ENCODE data around the gene MTG2.

The MTG2 gene

GRCh38 chr20:62149532-62150309 is 33.1 kb upstream of the MTG2 start:
- H3K4me3 ChIP-seq (ENCODE audit: low read length), result no peak overlapping the region
- peaks cover 90% of the 10 kb centered on the region for H3K79me2 ChIP-seq (ENCODE audit: low read length)
- TF ChIP-seq CTCF (IDR thresholded peaks at IDR 0.05; ENCODE audit: low read depth, low read length), result no peak
- no peak for TF ChIP-seq EZH2phosphoT487 (IDR thresholded peaks at IDR 0.05; ENCODE audit: low read depth)

GRCh38 chr20:62150310-62150575 is 32.6 kb upstream of the MTG2 start:
- Histone ChIP-seq H3K9ac (ENCODE audit: low read length) (no peak overlapping the region), H4K20me1 (ENCODE audit: insufficient read depth, low read length) (peaks cover 50% of the 10 kb centered on the region), H3K27ac (ENCODE audit: low read length) (no peak overlapping the region), H3K4me2 (ENCODE audit: low read length) (no peak overlapping the region), H3K9me3 (ENCODE audit: insufficient read depth, low read length) (no peaks in the 10 kb centered on the region), H2AFZ (ENCODE audit: low read depth, low read length) (no peak overlapping the region), H3K36me3 (replicated peaks; ENCODE audit: low read depth, low read length) (peaks cover 33% of the 10 kb centered on the region), H3K4me3 (ENCODE audit: low read length) (no peak overlapping the region), H3K4me1 (ENCODE audit: low read length) (no peaks in the 10 kb centered on the region), H3K27me3 (ENCODE audit: low read depth, low read length) (no peaks in the 10 kb centered on the region), H3K79me2 (ENCODE audit: low read length) (peaks cover 88% of the 10 kb centered on the region)
- TF ChIP-seq EZH2phosphoT487 (IDR thresholded peaks at IDR 0.05; ENCODE audit: low read depth), result no peak
- TF ChIP-seq CTCF (IDR thresholded peaks at IDR 0.05; ENCODE audit: low read depth, low read length), result no peak

More at GRCh38 chr20:62149532-62150309, 33.1 kb upstream of the MTG2 start:
- H4K20me1 ChIP-seq (ENCODE audit: insufficient read depth, low read length), result peaks cover 55% of the 10 kb centered on the region
- no peaks in the 10 kb centered on the region for H3K9me3 ChIP-seq (ENCODE audit: insufficient read depth, low read length)
- H3K27ac ChIP-seq (ENCODE audit: low read length), result no peak overlapping the region
- no peaks in the 10 kb centered on the region for H3K27me3 ChIP-seq (ENCODE audit: low read depth, low read length)
- peaks cover 4% of the 10 kb centered on the region for H3K4me1 ChIP-seq (ENCODE audit: low read length)
- no peak overlapping the region for H3K4me2 ChIP-seq (ENCODE audit: low read length)
- H3K9ac ChIP-seq (ENCODE audit: low read length), result no peak overlapping the region
- no peak overlapping the region for H2AFZ ChIP-seq (ENCODE audit: low read depth, low read length)
- peaks cover 33% of the 10 kb centered on the region for H3K36me3 ChIP-seq (replicated peaks; ENCODE audit: low read depth, low read length)

DNA sequence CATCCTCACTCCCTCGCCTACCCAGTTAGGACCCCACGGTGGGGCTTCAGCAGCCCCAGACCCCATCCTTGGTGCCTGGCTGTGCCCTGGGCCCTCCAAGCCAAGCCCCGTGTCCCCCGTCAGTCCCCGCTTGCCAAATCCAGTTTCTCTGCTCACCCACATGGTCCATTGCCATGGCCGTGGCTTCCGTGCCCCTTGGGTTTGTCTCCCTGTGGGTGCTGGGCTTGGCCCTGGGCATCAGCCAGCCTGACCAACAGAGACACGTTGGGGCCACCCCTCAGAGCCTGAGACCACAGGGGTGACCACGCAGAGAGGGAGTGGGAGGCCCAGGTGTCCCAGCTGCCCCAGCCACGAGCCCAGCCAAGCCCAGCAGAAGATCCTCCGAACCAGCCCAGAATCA is 31.6 kb upstream of the MTG2 start:
- Histone ChIP-seq H2AFZ (ENCODE audit: low read depth, low read length) (no peak overlapping the region), H3K9me3 (ENCODE audit: insufficient read depth, low read length) (no peaks in the 10 kb centered on the region), H3K4me2 (ENCODE audit: low read length) (no peak overlapping the region), H3K36me3 (replicated peaks; ENCODE audit: low read depth, low read length) (peaks cover 29% of the 10 kb centered on the region), H3K9ac (ENCODE audit: low read length) (no peak overlapping the region), H3K4me3 (ENCODE audit: low read length) (no peak overlapping the region), H3K79me2 (ENCODE audit: low read length) (peaks cover 85% of the 10 kb centered on the region), H4K20me1 (ENCODE audit: insufficient read depth, low read length) (peaks cover 40% of the 10 kb centered on the region), H3K27me3 (ENCODE audit: low read depth, low read length) (no peaks in the 10 kb centered on the region), H3K27ac (ENCODE audit: low read length) (no peak overlapping the region), H3K4me1 (ENCODE audit: low read length) (no peaks in the 10 kb centered on the region)
- TF ChIP-seq CTCF (IDR thresholded peaks at IDR 0.05; ENCODE audit: low read depth, low read length), result no peak
- no peak for TF ChIP-seq EZH2phosphoT487 (IDR thresholded peaks at IDR 0.05; ENCODE audit: low read depth)

- H3K4me1 ChIP-seq (ENCODE audit: low read length), result no peaks in the 10 kb centered on the region
- TF ChIP-seq CTCF (IDR thresholded peaks at IDR 0.05; ENCODE audit: low read depth, low read length), result no peak
- TF ChIP-seq EZH2phosphoT487 (IDR thresholded peaks at IDR 0.05; ENCODE audit: low read depth), result no peak
- H3K9me3 ChIP-seq (ENCODE audit: insufficient read depth, low read length), result no peaks in the 10 kb centered on the region
- no peak overlapping the region for H3K9ac ChIP-seq (ENCODE audit: low read length)
- no peak overlapping the region for H2AFZ ChIP-seq (ENCODE audit: low read depth, low read length)
- H3K27ac ChIP-seq (ENCODE audit: low read length), result no peak overlapping the region
- no peaks in the 10 kb centered on the region for H3K27me3 ChIP-seq (ENCODE audit: low read depth, low read length)
- no peak overlapping the region for H3K4me2 ChIP-seq (ENCODE audit: low read length)
- peaks cover 36% of the 10 kb centered on the region for H4K20me1 ChIP-seq (ENCODE audit: insufficient read depth, low read length)
- H3K36me3 ChIP-seq (replicated peaks; ENCODE audit: low read depth, low read length), result peaks cover 29% of the 10 kb centered on the region
- peaks cover 80% of the 10 kb centered on the region for H3K79me2 ChIP-seq (ENCODE audit: low read length)
- H3K4me3 ChIP-seq (ENCODE audit: low read length), result no peak overlapping the region
Observed at GRCh38 chr20:62151835-62152364, 30.9 kb upstream of the MTG2 start.
